K562 (cell line): ENCODE data around the gene PIKFYVE. TPM values are rescaled to one million over a fixed set of nuclear protein-coding genes. Genes with fewer than 3 reads are reported as not detected.

Source experiments
- ATAC-seq: fragments of 200-7000 bp; cut with Tn5 transposase; 3 replicates; pipeline ENCODE4 v1.9.1; 2020; ENCODE audit warnings: moderate library complexity
- BruUV-seq: library from RNA; stranded (reverse); fragments of 400-500 nt; replicated peaks from 2 replicates; lab custom pipeline; 2021; lab: Mats Ljungman, UMichigan
- CTCF ChIA-PET: fragments of 300-600 bp; formaldehyde crosslinking; extraction: SDS; loops from one replicate; lab custom pipeline; 2021; ENCODE audit warnings: low intra/inter-chr PET ratio; lab: Yijun Ruan, JAX
- POLR2A ChIA-PET: fragments of 300-600, 350-650 bp; sonication (Branson Sonifier 250); formaldehyde crosslinking; extraction: SDS; loops from one replicate; lab custom pipeline; 2021; ENCODE audit warnings: antibody characterized with exemption, inconsistent platforms; lab: Yijun Ruan, JAX
- DNase-seq, 4 experiments: peaks; one replicate each; pipeline versions ENCODE4 v3.0.0 to v3.0.0-alpha.2; 2011 to 2018; ENCODE audit warnings: low spot score in 3 of 4, mixed read lengths in 3 of 4; ENCODE audit errors: extremely low read depth in 1 of 4
- FAIRE-seq: peaks from 2 replicates; lab custom pipeline; 2011; peaks lifted over from hg19 to GRCh38; lab: Jason Lieb, UNC
- H2AFZ ChIP-seq: 2 replicates; pipeline ENCODE4 v1.6.0; 2011; ENCODE audit warnings: low read depth, low read length, control low read depth, inconsistent platforms
- H3K27ac ChIP-seq: fragments of 200-600 bp; 3 replicates; pipeline ENCODE4 v1.8.0; 2011; ENCODE audit warnings: low read depth, mild to moderate bottlenecking, control low read depth, inconsistent platforms, low read length, moderate library complexity, mixed read lengths; ENCODE audit errors: extremely low read depth
- H3K27me3 ChIP-seq, 2 experiments: fragments of 300-600 bp in 1 of 2; 2 replicates in 1 of 2; 3 replicates in 1 of 2; pipeline versions ENCODE4 v1.6.0 to v1.8.0; 2011; ENCODE audit warnings: inconsistent platforms in 2 of 2, low read length in 2 of 2, mild to moderate bottlenecking in 1 of 2, mixed read lengths in 1 of 2, moderate library complexity in 1 of 2; ENCODE audit not compliant: control insufficient read depth in 2 of 2, insufficient read depth in 2 of 2
- H3K36me3 ChIP-seq: fragments of 300-600 bp; 3 replicates; pipeline ENCODE4 v1.8.0; 2011; ENCODE audit warnings: mild to moderate bottlenecking, low read length, inconsistent platforms; ENCODE audit not compliant: control insufficient read depth, insufficient read depth
- H3K4me1 ChIP-seq, 2 experiments: fragments of 200-600 bp in 1 of 2; replicated peaks in 1 of 2; 2 replicates in 1 of 2; 3 replicates in 1 of 2; pipeline versions ENCODE4 v1.5.1 to v1.8.0; 2011; ENCODE audit warnings: inconsistent platforms in 2 of 2, low read length in 2 of 2, mild to moderate bottlenecking in 1 of 2, mixed read lengths in 1 of 2, moderate library complexity in 1 of 2; ENCODE audit not compliant: control insufficient read depth in 2 of 2, insufficient read depth in 2 of 2
- H3K4me2 ChIP-seq: 2 replicates; pipeline ENCODE4 v1.6.1; 2011; ENCODE audit warnings: low read length, control low read depth, inconsistent platforms, mixed read lengths; ENCODE audit not compliant: insufficient read depth
- H3K4me3 ChIP-seq: fragments of 200-600 bp; sonication (generic), shearing (Covaris generic); 2 replicates; pipeline ENCODE4 v1.5.1; 2016; ENCODE audit warnings: control low read depth, inconsistent platforms
- H3K79me2 ChIP-seq: fragments of 200-600 bp; 3 replicates; pipeline ENCODE4 v1.8.0; 2011; ENCODE audit warnings: low read length, inconsistent platforms; ENCODE audit not compliant: control insufficient read depth, insufficient read depth
- H3K9ac ChIP-seq, 2 experiments: 2 replicates each; pipeline versions ENCODE4 v1.6.0 to v1.6.1; 2011; ENCODE audit warnings: low read depth in 2 of 2, low read length in 2 of 2, control low read depth in 1 of 2, inconsistent platforms in 1 of 2, mild to moderate bottlenecking in 1 of 2, mixed read lengths in 1 of 2; ENCODE audit not compliant: insufficient read depth in 1 of 2
- H3K9me1 ChIP-seq: one replicate; pipeline ENCODE4 v1.6.0; 2011; ENCODE audit warnings: inconsistent platforms, mild to moderate bottlenecking, low read length, moderate library complexity; ENCODE audit not compliant: control insufficient read depth, insufficient read depth
- H3K9me3 ChIP-seq: replicated peaks from 2 replicates; pipeline ENCODE4 v1.5.1; 2011; ENCODE audit warnings: low read depth, low read length, inconsistent platforms; ENCODE audit not compliant: control insufficient read depth, insufficient read depth
- H4K20me1 ChIP-seq: replicated peaks from 2 replicates; pipeline ENCODE4 v1.6.1; 2011; ENCODE audit warnings: low read length, inconsistent platforms, mixed read lengths; ENCODE audit not compliant: control insufficient read depth, insufficient read depth
- ARNT ChIP-seq, 2 experiments: fragments of 450-650 bp; IDR thresholded peaks; 2 replicates each; pipeline ENCODE4 v1.6.1; 2016; ENCODE audit warnings: mild to moderate bottlenecking in 1 of 2
- ATF4 ChIP-seq: fragments of 450-650 bp; formaldehyde crosslinking; IDR thresholded peaks from 2 replicates; pipeline ENCODE4 v1.4.0; 2022; ENCODE audit warnings: mild to moderate bottlenecking, moderate library complexity
- CEBPB ChIP-seq: fragments of 450-650 bp; IDR thresholded peaks from 2 replicates; pipeline ENCODE4 v1.6.1; 2016; ENCODE audit warnings: missing genetic modification characterization, missing compliant biosample characterization
- CHD1 ChIP-seq: fragments of 200-600 bp; sonication (generic); IDR thresholded peaks from one replicate; pipeline ENCODE4 v1.6.1; 2012; ENCODE audit warnings: mild to moderate bottlenecking, moderate library complexity, low read length, inconsistent platforms
- JUN ChIP-seq, 2 experiments: sonication (generic) in 1 of 2; formaldehyde crosslinking in 1 of 2; IDR thresholded peaks; 2 replicates each; pipeline versions ENCODE4 v1.6.1 to v1.8.0; 2012 to 2022; ENCODE audit warnings: borderline replicate concordance in 2 of 2, mild to moderate bottlenecking in 2 of 2, improper control_type of control experiment in 1 of 2, low read depth in 1 of 2, low read length in 1 of 2, missing genetic modification reagents in 1 of 2
- NFRKB ChIP-seq: fragments of 450-650 bp; IDR thresholded peaks from 2 replicates; pipeline ENCODE4 v1.6.1; 2016; ENCODE audit warnings: low read depth
- PHF8 ChIP-seq: fragments of 200-600 bp; sonication (generic); IDR thresholded peaks from 2 replicates; pipeline ENCODE4 v1.6.1; 2012; ENCODE audit warnings: mixed run types, mild to moderate bottlenecking, inconsistent platforms, low read length, moderate library complexity, borderline replicate concordance
- RBM14 ChIP-seq: fragments of 200-400 bp; formaldehyde crosslinking; IDR thresholded peaks from 2 replicates; pipeline ENCODE4 v1.6.1; 2018; ENCODE audit warnings: low read depth, mild to moderate bottlenecking, low read length, moderate library complexity, borderline replicate concordance; ENCODE audit not compliant: insufficient read depth
- SETDB1 ChIP-seq: IDR thresholded peaks from one replicate; pipeline ENCODE4 v1.6.1; 2012; ENCODE audit warnings: low read length, control low read depth, inconsistent platforms
- SMARCA4 ChIP-seq: fragments of 450-650 bp; IDR thresholded peaks from 2 replicates; pipeline ENCODE4 v1.6.1; 2016
- SREBF2 ChIP-seq: sonication (generic); formaldehyde crosslinking; IDR thresholded peaks from 2 replicates; pipeline ENCODE4 v1.4.0; 2020; ENCODE audit warnings: mild to moderate bottlenecking, missing genetic modification reagents
- TFAM ChIP-seq: fragments of 250-450 bp; sonication (Bioruptor Pico); conservative IDR thresholded peaks from 2 replicates; pipeline ENCODE4 v1.5.0; 2021; ENCODE audit warnings: mild to moderate bottlenecking, moderate library complexity
- TRIM28 ChIP-seq: fragments of 450-650 bp; IDR thresholded peaks from 2 replicates; pipeline ENCODE4 v1.6.1; 2017
- U2AF1 ChIP-seq: fragments of 200-400 bp; formaldehyde crosslinking; optimal IDR thresholded peaks from 2 replicates; pipeline ENCODE3; 2017; ENCODE audit warnings: mild to moderate bottlenecking, low read depth, low read length, moderate library complexity
- ZBTB12 ChIP-seq: fragments of 250-450 bp; sonication (Bioruptor Pico); IDR thresholded peaks from 2 replicates; pipeline ENCODE4 v1.4.0; 2020
- WGBS: fragments of 100-300 bp; shearing (Covaris generic); methylation state at CpG from one replicate; pipeline ENCODE4 v1.1.6; 2016; ENCODE audit warnings: low coverage, mixed read lengths; ENCODE audit not compliant: insufficient coverage; ENCODE audit errors: missing lambda C conversion rate; 5-methylcytosine and 5-hydroxymethylcytosine counted together
- in situ Hi-C: fragments of 300-500 bp; cut with MboI; formaldehyde crosslinking; loops from 4 replicates; pipeline ENCODE4 v1.15.0; 2018; ENCODE audit warnings: inconsistent platforms, mixed read lengths
- intact Hi-C: fragments of 100-400 bp; cut with micrococcal nuclease; formaldehyde crosslinking; loops from 2 replicates; pipeline ENCODE4 v1.14.2; 2022
- polyA plus RNA-seq, 8 experiments: library from polyadenylated mRNA; depleted of rRNA in 4 of 8; stranded (reverse) in 5 of 8; unstranded in 3 of 8; fragments of >200 nt; fragmentation: Nextera tagmentation in 2 of 8; fragmentation: Illumina TruSeq in 1 of 8; extraction: Ambion mirVana in 2 of 8; extraction: Trizol in 1 of 8; gene quantifications; 2 replicates each; pipeline versions ENCODE4 v1.2.1 to v1.2.3, GENCODE V29; 2011 to 2014; ENCODE audit warnings: inconsistent platforms in 1 of 8, missing spikeins in 1 of 8
- total RNA-seq, 7 experiments: library from RNA; depleted of rRNA in 6 of 7; stranded (reverse); fragments of >200 nt in 6 of 7; fragmentation: Illumina TruSeq in 2 of 7; extraction: Trizol in 2 of 7; gene quantifications; 2 replicates each; pipeline versions ENCODE4 v1.2.1 to v1.2.3, GENCODE V29; 2011 to 2021; ENCODE audit warnings: low replicate concordance in 1 of 7

The PIKFYVE gene
- total and polyA plus RNA-seq, 9 of the 15 experiments (the other 6 are each of a cell fraction or from before 2014, with no cell fraction given): 3.6 to 25.6 (median 16.7) TPM

GRCh38 chr2:208222351-208222750 lies 43.7 kb upstream of the PIKFYVE start (continued):
- TF ChIP-seq NFRKB: peak; percentile 29; the same call in 1 of the 2 replicates
- no peak for TF ChIP-seq RBM14
- TF ChIP-seq ATF4: no peak
- 0 out of 2 replicates have a peak, but pooled peaks have one; percentile 22 for TF ChIP-seq JUN (IDR thresholded peaks at IDR 0.05; ENCODE audit: borderline replicate concordance, low read depth, low read length)
- no peak for TF ChIP-seq JUN (CRISPR knock-in tag; IDR thresholded peaks at IDR 0.05; ENCODE audit: borderline replicate concordance)
- 0 out of 2 replicates have a peak, but pooled peaks have one; percentile 39 for TF ChIP-seq CEBPB (tag)
- no peak for TF ChIP-seq SMARCA4

DNA sequence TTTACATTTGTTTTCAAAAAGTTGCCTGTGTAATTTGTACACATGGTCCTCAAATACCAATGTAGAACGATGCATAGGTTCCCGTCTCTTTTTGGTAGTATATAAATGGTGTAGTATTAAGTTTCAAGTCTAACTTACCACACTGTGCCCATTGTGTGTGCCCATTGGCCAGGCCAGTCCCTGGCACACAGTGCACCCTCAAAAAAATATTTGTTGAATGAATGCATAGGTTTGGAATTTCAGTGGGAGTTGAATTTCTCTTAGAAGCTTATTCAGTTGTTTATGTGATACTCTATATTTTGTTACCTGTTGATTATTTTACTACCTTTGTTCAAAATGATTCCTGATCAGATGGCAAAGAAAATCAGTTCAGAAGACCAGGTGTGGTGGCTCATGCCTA lies 41.3 kb upstream of the PIKFYVE start:
- TF ChIP-seq PHF8 (no peak), TFAM (CRISPR knock-in tag) (no peak), ZBTB12 (CRISPR knock-in tag) (no peak), SREBF2 (no peak), U2AF1 (no peak), TRIM28 (no peak), CHD1 (no peak), SETDB1 (no peak), ARNT (IDR thresholded peaks at IDR 0.05) (no peak)
- TF ChIP-seq, all 486 proteins: peak for 0
- no peak overlapping the region for H3K4me2 ChIP-seq
- no peak overlapping the region for H2AFZ ChIP-seq
- no peaks in the 10 kb centered on the region for H3K79me2 ChIP-seq
- POLR2A ChIA-PET: no interaction called here
- no peaks in the 10 kb centered on the region for H3K9me1 ChIP-seq
- CTCF ChIA-PET: no interaction called here
- H4K20me1 ChIP-seq: no peaks in the 10 kb centered on the region
- WGBS: 68% methylated on average over 2 of the region's 2 CpGs
- intact Hi-C loops (no loop called here), in situ Hi-C loops (no loop called here)
- DNase-seq (no peak), ATAC-seq (no peak), FAIRE-seq (no peak)
- no peak overlapping the region for H3K4me3 ChIP-seq
- H3K27me3 ChIP-seq: no peaks in the 10 kb centered on the region
- no TSS peak for BruUV-seq
- no peak overlapping the region for H3K9ac ChIP-seq
- H3K27ac ChIP-seq: no peak overlapping the region
- H3K4me1 ChIP-seq: peaks cover 7 to 10% of the 10 kb centered on the region in 2 experiments; a peak in 4 of 5 replicates
- H3K36me3 ChIP-seq: no peaks in the 10 kb centered on the region
- H3K9me3 ChIP-seq: no peaks in the 10 kb centered on the region
